Breast epithelium (tissue), 3 donors: Measurements from ENCODE around the gene CDKN1A.

Experiments used
- CTCF ChIP-seq, 3 donors: fragments of 450-650 bp; IDR thresholded peaks; one replicate each; pipeline ENCODE4 v1.5.1; 2016 to 2017; ENCODE audit warnings: antibody characterized with exemption in 3 of 3, mild to moderate bottlenecking in 3 of 3, moderate library complexity in 3 of 3
- POLR2A ChIP-seq: fragments of 450-650 bp; IDR thresholded peaks from one replicate; pipeline ENCODE4 v1.6.1; 2016; ENCODE audit warnings: antibody characterized with exemption, mild to moderate bottlenecking, moderate library complexity

DNA sequence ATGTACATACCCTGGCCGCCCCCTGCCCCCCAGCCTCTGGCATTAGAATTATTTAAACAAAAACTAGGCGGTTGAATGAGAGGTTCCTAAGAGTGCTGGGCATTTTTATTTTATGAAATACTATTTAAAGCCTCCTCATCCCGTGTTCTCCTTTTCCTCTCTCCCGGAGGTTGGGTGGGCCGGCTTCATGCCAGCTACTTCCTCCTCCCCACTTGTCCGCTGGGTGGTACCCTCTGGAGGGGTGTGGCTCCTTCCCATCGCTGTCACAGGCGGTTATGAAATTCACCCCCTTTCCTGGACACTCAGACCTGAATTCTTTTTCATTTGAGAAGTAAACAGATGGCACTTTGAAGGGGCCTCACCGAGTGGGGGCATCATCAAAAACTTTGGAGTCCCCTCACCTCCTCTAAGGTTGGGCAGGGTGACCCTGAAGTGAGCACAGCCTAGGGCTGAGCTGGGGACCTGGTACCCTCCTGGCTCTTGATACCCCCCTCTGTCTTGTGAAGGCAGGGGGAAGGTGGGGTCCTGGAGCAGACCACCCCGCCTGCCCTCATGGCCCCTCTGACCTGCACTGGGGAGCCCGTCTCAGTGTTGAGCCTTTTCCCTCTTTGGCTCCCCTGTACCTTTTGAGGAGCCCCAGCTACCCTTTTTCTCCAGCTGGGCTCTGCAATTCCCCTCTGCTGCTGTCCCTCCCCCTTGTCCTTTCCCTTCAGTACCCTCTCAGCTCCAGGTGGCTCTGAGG is 7.6 kb downstream of the CDKN1A start:
- TF ChIP-seq CTCF (IDR thresholded peaks at IDR 0.05) (no peak), POLR2A (no peak)
